ENCODE results near the gene CCDC192. TPM values are rescaled to one million over a fixed set of nuclear protein-coding genes. Genes with fewer than 3 reads are reported as not detected.

Gene CCDC192
- total and polyA plus RNA-seq, 2 of the 4 experiments (the other 2 are of a cell fraction): not detected

GRCh38 chr5:127684726-127685467 is 18.3 kb upstream of the CCDC192 start:
- no peak overlapping the region for H4K5ac ChIP-seq (ENCODE audit: low read depth, low read length)
- no peak overlapping the region for H3K18ac ChIP-seq (ENCODE audit: low read depth, low read length)
- DNase-seq (no peak), ATAC-seq (ENCODE audit: low read depth) (no peak)
- no peak for TF ChIP-seq RAD21 (IDR thresholded peaks at IDR 0.05; ENCODE audit: low read length)
- no peak overlapping the region for H4K8ac ChIP-seq (ENCODE audit: low read depth in 2 of 2, low read length in 2 of 2)
- H3K4me1 ChIP-seq (ENCODE audit: control insufficient read depth, insufficient read depth, low read length): no peaks in the 10 kb centered on the region
- no peaks in the 10 kb centered on the region for H4K20me1 ChIP-seq (ENCODE audit: insufficient read depth, low read length)
- H2AFZ ChIP-seq (replicated peaks; ENCODE audit: low read length, poor library complexity): no peak overlapping the region
- H2AK9ac ChIP-seq (replicated peaks; ENCODE audit: low read depth, low read length, poor library complexity): no peak overlapping the region
- H3K9me3 ChIP-seq (ENCODE audit: control insufficient read depth, insufficient read depth, low read length): no peaks in the 10 kb centered on the region
- POLR2A ChIA-PET (ENCODE audit: unreplicated experiment): no interaction called here
- no peak overlapping the region for H3K27ac ChIP-seq (ENCODE audit: insufficient read depth, low read length)
- H2BK20ac ChIP-seq (ENCODE audit: low read depth, low read length): no peak overlapping the region
- no peak overlapping the region for H3K4me2 ChIP-seq (ENCODE audit: low read depth, low read length)
- no peak overlapping the region; the same call in 1 of the 2 replicates for H3K23ac ChIP-seq (ENCODE audit: low read depth, low read length)
- in situ Hi-C loops (cut with MboI; ENCODE audit: low sequenced_read_pairs): no loop called here
- no peak overlapping the region for H2BK5ac ChIP-seq (ENCODE audit: low read depth, low read length, poor library complexity, severe bottlenecking)
- BruUV-seq (replicated peaks): no TSS peak
- H2AK5ac ChIP-seq (ENCODE audit: low read depth, low read length): no peak overlapping the region
- no peaks in the 10 kb centered on the region for H3K27me3 ChIP-seq (ENCODE audit: control insufficient read depth, insufficient read depth, low read length)
- no peak overlapping the region for H4K91ac ChIP-seq (ENCODE audit: insufficient read depth, low read depth, low read length)
- H3K9me1 ChIP-seq (ENCODE audit: insufficient read depth, low read length): no peaks in the 10 kb centered on the region
- CTCF ChIA-PET: interaction anchor here (0.6 to 1.0 kb wide), 5 partner anchors 10 to 293 kb away, joined by 3 to 4 read pairs (median 3); no protein-coding TSS in a partner anchor
- no peaks in the 10 kb centered on the region for H3K79me1 ChIP-seq (ENCODE audit: low read depth in 1 of 2, low read length in 2 of 2)
- H3K14ac ChIP-seq (replicated peaks; ENCODE audit: low read depth, low read length): no peak overlapping the region
- H3K4me3 ChIP-seq (ENCODE audit: insufficient read depth, low read depth, low read length): no peak overlapping the region
- no peaks in the 10 kb centered on the region for H3K36me3 ChIP-seq (ENCODE audit: control insufficient read depth, insufficient read depth, low read length)
- no peak overlapping the region for H3K9ac ChIP-seq (ENCODE audit: low read depth, low read length)
- intact Hi-C loops (cut with micrococcal nuclease): no loop called here
- no peak overlapping the region for H3K4ac ChIP-seq (ENCODE audit: low read depth, low read length)
- dilution Hi-C loops (cut with HindIII; ENCODE audit: low sequenced_read_pairs, unreplicated experiment): no loop called here
- H2BK120ac ChIP-seq (ENCODE audit: low read depth, low read length): no peak overlapping the region
- no peak overlapping the region for H3K56ac ChIP-seq (ENCODE audit: extremely low read depth, insufficient read depth, low read length)
- H2BK15ac ChIP-seq (ENCODE audit: low read depth, low read length): no peak overlapping the region
- WGBS, 2 experiments (ENCODE audit: extremely low coverage in 2 of 2, insufficient read length in 1 of 2): 0% methylated on average over 1 of the region's 6 CpGs; no CpG with 5 or more reads in 1 of the 2 experiments

All from IMR-90 (cell line).